ENCODE data around the gene EDDM3A. TPM values are rescaled to one million over a fixed set of nuclear protein-coding genes. Genes with fewer than 3 reads are reported as not detected.

EDDM3A gene
- total RNA-seq (2022; extraction: Qiagen RNA extraction), result not detected in 5 replicates

GRCh38 chr14:20745571-20746358, at the start of gene EDDM3A:
Gene EDDM3A, plus strand, starts transcription at chr14:20745887. Its CDS starts 1,694 bp downstream, at chr14:20747581.

Other genes with a start within 250 kb of the EDDM3A start
- gene RNASE10, start 240.3 kb upstream of the EDDM3A start, total RNA-seq (2022; extraction: Qiagen RNA extraction), result 0.15 to 0.33 TPM (median 0.22 TPM) in 5 replicates
- not detected in 5 replicates for gene RNASE9, start 184.8 kb upstream of the EDDM3A start, total RNA-seq (2022; extraction: Qiagen RNA extraction)
- not detected in 5 replicates for gene RNASE11, start 157.9 kb upstream of the EDDM3A start, total RNA-seq (2022; extraction: Qiagen RNA extraction)
- gene RNASE12, start 154.5 kb upstream of the EDDM3A start, total RNA-seq (2022; extraction: Qiagen RNA extraction), result not detected in 5 replicates
- gene OR6S1, start 104.2 kb upstream of the EDDM3A start, total RNA-seq (2022; extraction: Qiagen RNA extraction), result not detected in 5 replicates
- gene RNASE4, start 61.3 kb upstream of the EDDM3A start, total RNA-seq (2022; extraction: Qiagen RNA extraction), result 5.4 to 9.5 TPM (median 8.4 TPM) in 5 replicates
- gene ANG, start 57.1 kb upstream of the EDDM3A start, total RNA-seq (2022; extraction: Qiagen RNA extraction), result 7.0 to 11.3 TPM (median 9.3 TPM) in 5 replicates
- not detected in 5 replicates for gene EDDM3B, start 22.5 kb downstream of the EDDM3A start, total RNA-seq (2022; extraction: Qiagen RNA extraction)
- gene RNASE6, start 35.4 kb downstream of the EDDM3A start, total RNA-seq (2022; extraction: Qiagen RNA extraction), result not detected in 5 replicates
- gene RNASE1, start 57.0 kb downstream of the EDDM3A start, total RNA-seq (2022; extraction: Qiagen RNA extraction), result 0.15 to 0.45 TPM (median 0.30 TPM) in 5 replicates
- gene RNASE3, start 145.5 kb downstream of the EDDM3A start, total RNA-seq (2022; extraction: Qiagen RNA extraction), result not detected in 5 replicates
- not detected in 5 replicates for gene RNASE2, start 209.6 kb downstream of the EDDM3A start, total RNA-seq (2022; extraction: Qiagen RNA extraction)
- gene METTL17, start 244.1 kb downstream of the EDDM3A start, total RNA-seq (2022; extraction: Qiagen RNA extraction), result 64.2 to 74.5 TPM (median 71.2 TPM) in 5 replicates

Data from A549 treated with dexamethasone at 1 μM for 4 hours (cell line).